ENCODE results near the gene TYMS. TPM values are rescaled to one million over a fixed set of nuclear protein-coding genes. Genes with fewer than 3 reads are reported as not detected.

The TYMS gene
- total and polyA plus RNA-seq, 2 donors (not counting 3 experiments of a cell fraction or from before 2014, with no cell fraction given), result 136 to 200 TPM

- BruUV-seq (replicated peaks), result no TSS peak
- H3K4me1 ChIP-seq (ENCODE audit: control insufficient read depth, extremely low read depth, insufficient read depth, low read length), result no peaks in the 10 kb centered on the region
- no peaks in the 10 kb centered on the region for H3K9me3 ChIP-seq (replicated peaks; ENCODE audit: control insufficient read depth, insufficient read depth, low read length)
- CTCF ChIA-PET, result interaction anchor here (1.0 to 2.5 kb wide), 4 partner anchors 10 to 186 kb away, joined by 3 to 12 read pairs (median 5); no protein-coding TSS in a partner anchor
- no peak overlapping the region for H3K4me2 ChIP-seq (ENCODE audit: insufficient read depth, low read length)
- FAIRE-seq (no peak), DNase-seq (ENCODE audit: low read depth, low spot score) (no peak)
- H3K36me3 ChIP-seq (ENCODE audit: control insufficient read depth in 2 of 2, extremely low read depth in 1 of 2, insufficient read depth in 2 of 2, low read length in 2 of 2), result no peaks in the 10 kb centered on the region
- no peak overlapping the region for H2AFZ ChIP-seq (ENCODE audit: low read depth, low read length)
- intact Hi-C loops (cut with micrococcal nuclease) (no loop called here), dilution Hi-C loops (cut with MboI; ENCODE audit: extremely low pct_ligation_motif_present, low sequenced_read_pairs) (no loop called here)
- H3K79me2 ChIP-seq (ENCODE audit: control insufficient read depth, insufficient read depth, low read length), result no peaks in the 10 kb centered on the region
- no peaks in the 10 kb centered on the region for H3K27me3 ChIP-seq (ENCODE audit: control insufficient read depth in 2 of 2, insufficient read depth in 2 of 2, low read length in 2 of 2)
- no peaks in the 10 kb centered on the region for H3K9me1 ChIP-seq (replicated peaks; ENCODE audit: control insufficient read depth, extremely low read depth, insufficient read depth, low read length)
- H3K9ac ChIP-seq (replicated peaks; ENCODE audit: extremely low read depth, insufficient read depth, low read length), result no peak overlapping the region
- TF ChIP-seq JUN (IDR thresholded peaks at IDR 0.05; ENCODE audit: borderline replicate concordance, insufficient read depth, insufficient read length, low read depth) (no peak), CTCF (IDR thresholded peaks at IDR 0.05; ENCODE audit: extremely low read depth in 1 of 2, insufficient read depth in 1 of 2, low read depth in 1 of 2, low read length in 2 of 2) (no peak)
- H3K4me3 ChIP-seq (replicated peaks in 1 of 3; ENCODE audit: insufficient read depth in 1 of 3, low read depth in 1 of 3, low read length in 3 of 3), result no peak overlapping the region
- no peak overlapping the region for H3K27ac ChIP-seq (ENCODE audit: insufficient read depth, low read depth, low read length)
- no peaks in the 10 kb centered on the region for H4K20me1 ChIP-seq (replicated peaks; ENCODE audit: control insufficient read depth, extremely low read depth, insufficient read depth, low read length)
- POLR2A ChIA-PET, result no interaction called here
These were observed 13.0 kb upstream of the TYMS start for GRCh38 chr18:644395-645004.

- ChIA-PET POLR2A (no interaction called here), CTCF (interaction anchor here (0.8 kb wide), 1 partner anchor 21 kb away, joined by 3 read pairs; no protein-coding TSS in a partner anchor)
- no peaks in the 10 kb centered on the region for H4K20me1 ChIP-seq (replicated peaks; ENCODE audit: control insufficient read depth, extremely low read depth, insufficient read depth, low read length)
- TF ChIP-seq MAX (IDR thresholded peaks at IDR 0.05; ENCODE audit: insufficient read depth, insufficient read length), result no peak
- no peak for TF ChIP-seq MYC (IDR thresholded peaks at IDR 0.05; ENCODE audit: low read depth, low read length)
- TF ChIP-seq POLR2A (IDR thresholded peaks at IDR 0.05; ENCODE audit: low read depth, low read length), result no peak
- no peak for TF ChIP-seq CTCF (IDR thresholded peaks at IDR 0.05; ENCODE audit: extremely low read depth in 1 of 2, insufficient read depth in 1 of 2, low read depth in 1 of 2, low read length in 2 of 2)
- TF ChIP-seq JUN (IDR thresholded peaks at IDR 0.05; ENCODE audit: borderline replicate concordance, insufficient read depth, insufficient read length, low read depth), result no peak
- TF ChIP-seq EZH2 (IDR thresholded peaks at IDR 0.05; ENCODE audit: borderline replicate concordance, low read depth, low read length, severe bottlenecking), result no peak
- no peak for TF ChIP-seq POLR2AphosphoS5 (IDR thresholded peaks at IDR 0.05; ENCODE audit: insufficient read depth, low read depth, low read length)
- no peak for TF ChIP-seq GATA2 (IDR thresholded peaks at IDR 0.05; ENCODE audit: insufficient read depth, insufficient read length, low read depth, low read length)
- TF ChIP-seq FOS (IDR thresholded peaks at IDR 0.05; ENCODE audit: borderline replicate concordance, insufficient read depth, low read length), result no peak
- H3K9me1 ChIP-seq (replicated peaks; ENCODE audit: control insufficient read depth, extremely low read depth, insufficient read depth, low read length), result no peaks in the 10 kb centered on the region
- FAIRE-seq (no peak), DNase-seq (ENCODE audit: low read depth, low spot score) (no peak)
- no TSS peak for BruUV-seq (replicated peaks)
- H3K27ac ChIP-seq (ENCODE audit: insufficient read depth, low read depth, low read length), result no peak overlapping the region
- no peaks in the 10 kb centered on the region for H3K9me3 ChIP-seq (replicated peaks; ENCODE audit: control insufficient read depth, insufficient read depth, low read length)
- no peaks in the 10 kb centered on the region for H3K79me2 ChIP-seq (ENCODE audit: control insufficient read depth, insufficient read depth, low read length)
- H3K36me3 ChIP-seq (ENCODE audit: control insufficient read depth in 2 of 2, extremely low read depth in 1 of 2, insufficient read depth in 2 of 2, low read length in 2 of 2), result no peaks in the 10 kb centered on the region
- no peaks in the 10 kb centered on the region for H3K4me1 ChIP-seq (ENCODE audit: control insufficient read depth, extremely low read depth, insufficient read depth, low read length)
- H3K4me2 ChIP-seq (ENCODE audit: insufficient read depth, low read length), result no peak overlapping the region
- H3K27me3 ChIP-seq (ENCODE audit: control insufficient read depth in 2 of 2, insufficient read depth in 2 of 2, low read length in 2 of 2), result no peaks in the 10 kb centered on the region
- no peak overlapping the region for H3K9ac ChIP-seq (replicated peaks; ENCODE audit: extremely low read depth, insufficient read depth, low read length)
- H3K4me3 ChIP-seq (replicated peaks in 1 of 3; ENCODE audit: insufficient read depth in 1 of 3, low read depth in 1 of 3, low read length in 3 of 3), result no peak overlapping the region
- intact Hi-C loops (cut with micrococcal nuclease), result no loop called here
- dilution Hi-C loops (cut with MboI; ENCODE audit: extremely low pct_ligation_motif_present, low sequenced_read_pairs), result no loop called here
- H2AFZ ChIP-seq (ENCODE audit: low read depth, low read length), result no peak overlapping the region
These were observed 10.1 kb upstream of the TYMS start for GRCh38 chr18:647304-647703.
